NCI-H2227 (cell line): Measurements from ENCODE around the gene GALNT7.
"Not testable (repeated sequence)": the region's sequence is repeated elsewhere in the genome, so short reads cannot be mapped to it uniquely, and the experiment has no call there.

Experiments
- DNase-seq: peaks from one replicate; lab custom pipeline; 2025; ENCODE audit not compliant: unreplicated experiment; lab: John Stamatoyannopoulos, UW

The GALNT7 gene

GRCh38 chr4:173165706-173166105 is 2.9 kb upstream of the GALNT7 start:
- DNase-seq: no peak

GRCh38 chr4:173166491-173166890 is 2.1 kb upstream of the GALNT7 start:
- DNase-seq: no peak

DNA sequence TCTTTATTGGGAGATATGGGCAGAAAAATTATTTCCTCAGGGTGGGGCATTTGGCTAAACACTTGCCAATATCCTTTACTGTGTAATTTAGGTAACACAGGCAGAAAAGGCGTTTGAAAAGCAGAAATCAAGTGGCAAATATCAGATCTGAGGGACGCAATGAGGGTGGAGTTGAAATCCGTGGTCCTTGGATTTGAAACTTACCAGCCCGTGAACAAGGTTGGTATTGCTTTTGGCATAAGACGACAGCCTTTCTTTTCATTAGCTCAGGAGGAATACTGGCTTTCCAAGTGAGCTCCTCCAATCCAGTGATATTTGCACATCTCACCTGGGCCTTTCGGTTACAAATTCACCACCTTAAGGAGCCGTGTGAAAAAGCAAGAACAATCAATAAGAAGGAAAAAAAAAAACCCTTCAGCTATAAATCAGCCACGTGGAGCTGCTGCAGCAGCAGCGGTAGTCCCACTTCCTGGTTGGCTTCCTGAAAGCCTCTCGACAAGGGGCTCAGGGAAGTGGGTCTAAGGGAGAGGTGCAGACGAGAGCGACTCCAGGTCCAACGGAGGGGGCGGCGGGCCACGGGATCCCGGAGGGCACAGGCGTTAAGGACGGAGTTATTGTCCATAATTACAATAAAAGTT is 734 bp upstream of the GALNT7 start:
- peak; percentile 34 for DNase-seq

DNA sequence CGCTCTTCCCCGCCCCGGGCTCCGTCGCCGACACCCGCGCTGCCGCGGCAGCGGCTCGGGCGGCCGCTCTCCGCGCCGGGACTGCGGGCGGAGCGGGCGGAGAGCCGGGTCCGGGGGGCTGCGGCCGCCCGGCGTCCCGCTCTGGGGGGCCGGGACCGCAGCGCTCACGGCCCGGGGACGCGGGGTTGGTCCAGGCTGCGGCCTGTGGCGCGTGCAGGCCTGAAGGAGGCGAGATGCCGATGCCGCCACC is 492 bp downstream of the GALNT7 start:
- DNase-seq: peak; percentile 56

- peak; percentile 65 for DNase-seq
Measured at GRCh38 chr4:173169428-173170181, 994 bp downstream of the GALNT7 start.

- DNase-seq: no peak
Measured at GRCh38 chr4:173170182-173170778, 1.7 kb downstream of the GALNT7 start.

DNA sequence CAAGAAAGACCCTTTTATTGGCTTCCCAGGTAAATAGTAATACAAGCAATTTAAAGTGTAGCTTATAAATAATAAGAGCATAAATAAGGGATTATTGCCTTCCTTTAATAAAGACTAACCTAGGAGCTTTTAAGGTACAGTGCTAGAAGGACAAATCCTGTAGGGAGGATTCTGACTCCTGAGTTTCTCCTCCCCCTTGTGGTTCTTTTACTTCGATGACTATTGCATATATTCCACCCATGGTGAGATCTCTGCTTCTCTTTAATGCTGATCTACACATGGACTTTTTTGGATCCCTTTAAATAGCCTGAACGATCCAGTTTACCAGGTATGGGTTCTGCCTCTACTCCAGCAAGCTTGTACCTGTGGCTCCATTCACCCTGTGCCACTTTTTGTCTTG is 2.5 kb downstream of the GALNT7 start:
- DNase-seq: peak; percentile 26

DNA sequence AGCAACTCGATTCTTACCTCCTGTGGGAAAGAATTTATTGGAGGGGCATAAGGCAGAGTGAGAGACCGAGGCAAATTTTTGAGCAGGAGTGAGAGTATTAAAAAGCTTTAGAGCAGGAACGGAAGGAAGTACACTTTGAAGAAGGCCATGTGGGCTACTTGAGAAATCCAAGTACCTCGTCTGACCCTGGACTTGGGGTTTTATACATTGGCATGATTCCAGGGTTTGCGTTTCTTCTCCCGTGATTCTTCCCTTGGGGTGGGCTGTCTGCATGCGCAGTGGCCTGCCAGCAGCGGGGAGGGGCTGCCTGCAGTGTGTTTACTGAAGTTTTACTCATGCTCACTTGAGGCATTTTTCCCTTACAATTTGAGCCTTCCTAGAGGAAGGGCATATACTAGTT is 3.4 kb downstream of the GALNT7 start:
- no peak for DNase-seq

DNA sequence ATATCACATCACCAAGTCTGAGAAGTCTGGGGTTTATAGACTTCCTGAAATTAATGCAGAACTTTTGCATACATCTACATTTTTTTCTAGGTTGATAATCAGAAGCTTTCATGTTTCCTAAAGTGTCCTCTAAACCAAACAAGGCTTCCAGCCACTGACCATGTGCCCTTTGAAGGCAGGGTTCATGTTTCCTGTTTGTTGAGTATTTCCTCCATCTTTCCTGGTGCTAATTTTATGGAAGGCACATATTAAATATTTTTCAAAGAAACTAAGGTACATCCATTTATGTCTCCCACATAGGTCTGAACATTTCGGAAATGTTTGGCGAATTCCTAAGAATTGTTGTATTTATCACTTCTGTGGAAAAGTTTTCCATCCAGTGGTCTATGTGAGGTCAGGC is 5.6 kb downstream of the GALNT7 start:
- DNase-seq: no peak

- DNase-seq: no peak
Measured at GRCh38 chr4:173174594-173175012, 6.0 kb downstream of the GALNT7 start.

- DNase-seq: no peak
Measured at GRCh38 chr4:173176010-173176409, 7.4 kb downstream of the GALNT7 start.

DNA sequence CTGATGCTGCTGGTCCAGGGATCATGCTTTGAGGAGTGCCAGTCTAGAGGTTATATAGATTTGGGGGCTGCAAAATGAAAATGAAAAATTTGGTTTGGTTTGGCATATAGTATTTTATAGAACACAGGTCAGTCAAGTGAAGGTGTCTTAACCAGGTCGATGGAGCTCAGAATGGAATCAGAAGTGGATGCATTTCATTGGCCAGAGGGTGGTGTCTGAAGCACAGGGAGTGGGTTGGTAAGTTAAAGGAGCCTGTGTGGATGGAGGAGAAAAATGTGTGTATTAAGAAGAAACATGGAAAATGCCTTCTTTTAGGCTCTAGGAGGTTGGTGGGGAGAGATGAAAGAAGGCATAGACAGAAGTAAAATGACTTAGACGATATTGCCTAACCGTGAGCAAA is 8.6 kb downstream of the GALNT7 start:
- DNase-seq: no peak

DNA sequence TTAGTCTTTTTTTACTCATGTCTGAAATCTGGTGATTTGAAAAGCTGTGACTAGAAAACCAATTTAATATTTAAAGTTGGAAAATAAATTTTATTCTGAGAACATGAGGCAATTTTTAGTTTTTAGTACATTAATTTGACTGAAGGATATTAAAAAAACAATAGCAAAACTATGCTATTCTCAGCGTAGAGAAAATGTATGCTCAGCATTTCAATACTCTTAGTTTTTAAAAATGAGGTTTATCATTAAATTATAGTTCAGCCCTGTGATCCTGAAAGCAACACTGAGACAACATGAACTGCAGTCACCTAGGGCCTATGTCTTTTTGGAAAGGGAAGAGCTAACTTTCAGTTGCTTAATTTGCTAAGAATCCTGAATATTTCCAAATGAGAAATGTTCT is 9.5 kb downstream of the GALNT7 start:
- no peak for DNase-seq

GRCh38 chr4:173181848-173182247 is 13.2 kb downstream of the GALNT7 start:
- no peak for DNase-seq

DNA sequence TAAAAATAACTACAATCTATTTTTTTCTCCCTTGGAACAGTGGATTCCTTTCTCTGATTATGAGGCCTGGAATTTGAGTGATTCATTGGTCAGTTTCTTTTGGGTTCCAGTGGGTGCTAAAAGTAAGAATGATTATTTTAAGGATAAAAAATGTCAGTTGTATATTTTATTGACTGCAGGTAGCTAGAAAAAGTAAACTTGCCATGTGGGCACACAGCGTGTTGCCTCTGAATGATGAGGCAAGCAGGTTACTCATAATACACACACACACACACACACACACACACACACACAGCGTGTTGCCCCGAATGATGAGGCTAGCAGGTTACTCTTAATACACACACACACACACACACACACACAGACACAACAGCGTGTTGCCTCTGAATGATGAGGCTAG is 13.8 kb downstream of the GALNT7 start:
- DNase-seq: peak; percentile 2

GRCh38 chr4:173183659-173184247 is 15.1 kb downstream of the GALNT7 start:
- not testable (repeated sequence) for DNase-seq

DNA sequence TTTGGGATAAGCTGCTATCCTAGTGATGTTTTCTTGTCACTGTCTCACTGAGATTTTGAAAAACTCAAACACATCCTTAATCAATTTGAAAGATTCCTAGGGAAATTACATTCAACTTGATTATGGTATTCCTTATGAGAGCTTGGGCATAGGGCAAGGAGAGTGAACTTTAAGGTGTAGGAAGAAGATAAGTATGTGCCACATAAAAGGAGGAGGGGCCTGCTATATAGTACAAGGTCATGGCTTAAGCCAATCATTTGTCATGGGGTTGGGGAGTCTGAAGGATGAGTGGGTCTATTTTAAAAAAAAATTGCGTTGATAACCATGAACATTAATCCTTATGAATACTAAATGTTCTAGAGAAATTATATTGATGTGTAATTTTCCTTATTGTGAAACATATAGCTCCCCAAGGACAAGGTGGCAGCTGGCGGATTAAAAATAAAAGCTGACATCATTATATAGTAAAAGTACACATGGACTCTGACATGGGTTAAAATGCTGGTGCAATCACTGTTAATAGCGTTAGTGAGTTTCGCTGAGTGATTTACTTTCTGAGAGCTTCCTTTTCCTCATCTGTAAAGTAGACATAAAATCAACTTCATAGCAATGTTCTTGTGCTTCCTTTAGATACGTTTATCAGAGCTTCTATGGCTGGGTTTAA is 17.4 kb downstream of the GALNT7 start:
- DNase-seq: no peak

- no peak for DNase-seq
Measured at GRCh38 chr4:173187732-173188131, 19.1 kb downstream of the GALNT7 start.

- DNase-seq: no peak
Measured at GRCh38 chr4:173188648-173189047, 20.0 kb downstream of the GALNT7 start.

- DNase-seq: no peak
Measured at GRCh38 chr4:173189117-173189693, 20.6 kb downstream of the GALNT7 start.

- no peak for DNase-seq
Measured at GRCh38 chr4:173191623-173192041, 23.0 kb downstream of the GALNT7 start.
